Endothelial cell of umbilical vein (primary cell): ENCODE results near the gene APBB3.

Experiments
- CTCF ChIP-seq, 2 donors: IDR thresholded peaks; 1 replicate in 1 of 2; 2 replicates in 1 of 2; pipeline ENCODE4 v1.5.1; 2011; ENCODE audit warnings: low read length in 2 of 2, mild to moderate bottlenecking in 2 of 2, moderate library complexity in 2 of 2, control low read depth in 1 of 2, inconsistent platforms in 1 of 2, low read depth in 1 of 2; ENCODE audit not compliant: insufficient read depth in 1 of 2; ENCODE audit errors: extremely low read depth in 1 of 2
- POLR2AphosphoS5 ChIP-seq: IDR thresholded peaks from 2 replicates; pipeline ENCODE4 v1.6.1; 2012; ENCODE audit warnings: low read depth, mild to moderate bottlenecking, control low read depth, low read length, moderate library complexity; ENCODE audit not compliant: insufficient read depth

GRCh38 chr5:140548300-140548688 lies 16.1 kb downstream of the APBB3 start:
- TF ChIP-seq POLR2AphosphoS5: no peak
- TF ChIP-seq CTCF (IDR thresholded peaks at IDR 0.05; ENCODE audit: extremely low read depth in 1 of 2, insufficient read depth in 1 of 2, low read depth in 1 of 2, low read length in 2 of 2): no peak
